Measurements from ENCODE around the gene SGK2. TPM values are rescaled to one million over a fixed set of nuclear protein-coding genes. Genes with fewer than 3 reads are reported as not detected.

The SGK2 gene
- total and polyA plus RNA-seq, 2 of the 13 experiments (the other 11 are each of a cell fraction or from before 2014, with no cell fraction given): 6.2 to 29.4 TPM

GRCh38 chr20:43579861-43580793 lies 21.3 kb downstream of the SGK2 start:
- H3K79me2 ChIP-seq (ENCODE audit: insufficient read depth, low read length): no peaks in the 10 kb centered on the region
- DNase-seq (ENCODE audit: low spot score): no peak
- no peak for ATAC-seq
- ChIA-PET CTCF (ENCODE audit: low intra/inter-chr PET ratio, low total read pairs) (no interaction called here), POLR2A (interaction anchor here (0.7 to 1.2 kb wide), 3 partner anchors 22 to 125 kb away, joined by 3 read pairs; partner anchors contain the start of gene SGK2)
- H4K20me1 ChIP-seq (ENCODE audit: insufficient read depth, low read length): no peaks in the 10 kb centered on the region
- no peak overlapping the region for H3K9ac ChIP-seq (ENCODE audit: insufficient read depth, low read depth, low read length)
- in situ Hi-C loops (cut with HindIII; ENCODE audit: extremely low pct_ligation_motif_present, low pct_unique_long_range_greater_than_20kb): no loop called here
- FAIRE-seq: no peak
- no peak overlapping the region for H2AFZ ChIP-seq (ENCODE audit: low read length)
- no peak overlapping the region for H3K4me2 ChIP-seq (ENCODE audit: low read depth, low read length)
- H3K27ac ChIP-seq (ENCODE audit: extremely low read length, insufficient read depth, low read length): no peak overlapping the region
- TF ChIP-seq ZNF101 (CRISPR knock-in tag; IDR thresholded peaks at IDR 0.05; ENCODE audit: borderline replicate concordance, low read depth) (no peak), ZSCAN9 (CRISPR knock-in tag; IDR thresholded peaks at IDR 0.05; ENCODE audit: borderline replicate concordance) (no peak), JDP2 (CRISPR knock-in tag; IDR thresholded peaks at IDR 0.05; ENCODE audit: borderline replicate concordance) (no peak), ZKSCAN8 (CRISPR knock-in tag; IDR thresholded peaks at IDR 0.05; ENCODE audit: borderline replicate concordance) (no peak)
- BruUV-seq (replicated peaks): no TSS peak
- 0 out of 5 replicates have a peak, but pooled peaks cover 0 to 6% of the 10 kb centered on the region in 2 experiments for H3K36me3 ChIP-seq (replicated peaks in 1 of 2; ENCODE audit: control insufficient read depth in 1 of 2, insufficient read depth in 2 of 2, low read length in 2 of 2)
- H3K27me3 ChIP-seq (ENCODE audit: control insufficient read depth in 1 of 2, insufficient read depth in 2 of 2, low read length in 2 of 2): no peaks in the 10 kb centered on the region
- intact Hi-C loops (cut with micrococcal nuclease; ENCODE audit: unreplicated experiment): no loop called here
- 79% methylated on average over 7 of the region's 7 CpGs for WGBS (ENCODE audit: low lambda C conversion rate)
- H3K4me1 ChIP-seq (ENCODE audit: insufficient read depth, low read length): peaks cover 40% of the 10 kb centered on the region
- H3K9me3 ChIP-seq (ENCODE audit: low read length): no peaks in the 10 kb centered on the region
- no peak overlapping the region for H3K4me3 ChIP-seq (replicated peaks in 1 of 3; ENCODE audit: insufficient read depth in 1 of 3, low read depth in 2 of 3, low read length in 3 of 3)

- DNase-seq (ENCODE audit: low spot score) (no peak), ATAC-seq (peak; percentile 15; the same call in 1 of the 3 replicates), FAIRE-seq (no peak)
- no TSS peak for BruUV-seq (replicated peaks)
- in situ Hi-C loops (cut with HindIII; ENCODE audit: extremely low pct_ligation_motif_present, low pct_unique_long_range_greater_than_20kb) (no loop called here), intact Hi-C loops (cut with micrococcal nuclease; ENCODE audit: unreplicated experiment) (loop anchor here (1.0 kb wide), 1 partner anchor 52 kb away; no protein-coding TSS in a partner anchor)
- Histone ChIP-seq H3K9me3 (ENCODE audit: low read length) (no peaks in the 10 kb centered on the region), H2AFZ (ENCODE audit: low read length) (no peak overlapping the region), H4K20me1 (ENCODE audit: insufficient read depth, low read length) (no peaks in the 10 kb centered on the region), H3K79me2 (ENCODE audit: insufficient read depth, low read length) (no peaks in the 10 kb centered on the region), H3K4me3 (replicated peaks in 1 of 3; ENCODE audit: insufficient read depth in 1 of 3, low read depth in 2 of 3, low read length in 3 of 3) (no peak overlapping the region), H3K36me3 (replicated peaks in 1 of 2; ENCODE audit: control insufficient read depth in 1 of 2, insufficient read depth in 2 of 2, low read length in 2 of 2) (0 out of 5 replicates have a peak, but pooled peaks cover 0 to 3% of the 10 kb centered on the region in 2 experiments), H3K4me2 (ENCODE audit: low read depth, low read length) (no peak overlapping the region), H3K4me1 (ENCODE audit: insufficient read depth, low read length) (peaks cover 35% of the 10 kb centered on the region), H3K9ac (ENCODE audit: insufficient read depth, low read depth, low read length) (no peak overlapping the region), H3K27me3 (ENCODE audit: control insufficient read depth in 1 of 2, insufficient read depth in 2 of 2, low read length in 2 of 2) (no peaks in the 10 kb centered on the region), H3K27ac (ENCODE audit: extremely low read length, insufficient read depth, low read length) (peak overlapping the region; percentile 46)
- WGBS (ENCODE audit: low lambda C conversion rate): 78% methylated on average over 7 of the region's 7 CpGs
- ChIA-PET POLR2A (interaction anchor here (0.6 to 4.9 kb wide), 8 partner anchors 12 to 126 kb away, joined by 3 to 92 read pairs (median 4); partner anchors contain the start of genes SGK2 and SRSF6), CTCF (ENCODE audit: low intra/inter-chr PET ratio, low total read pairs) (no interaction called here)
- TF ChIP-seq HNF1A (IDR thresholded peaks at IDR 0.05; ENCODE audit: low read depth) (no peak), HNF1A (CRISPR knock-in tag; IDR thresholded peaks at IDR 0.05; ENCODE audit: borderline replicate concordance) (0 out of 2 replicates have a peak, but pooled peaks have one; percentile 42), ZNF746 (CRISPR knock-in tag; IDR thresholded peaks at IDR 0.05) (no peak)
These were observed 24.5 kb downstream of the SGK2 start for GRCh38 chr20:43583133-43583864.

Data from HepG2 (cell line).